Sciatic nerve (tissue), 2 donors: ENCODE measurements around the gene SF3A1. TPM values are rescaled to one million over a fixed set of nuclear protein-coding genes. Genes with fewer than 3 reads are reported as not detected.

Experiments used
- ATAC-seq: fragments of 200-7000 bp; cut with Tn5 transposase; one replicate; pipeline ENCODE4 v1.9.1; 2020; ENCODE audit warnings: mild to moderate bottlenecking, moderate library complexity
- DNase-seq: peaks from one replicate; pipeline ENCODE4 v3.0.0-alpha.2; 2020; ENCODE audit warnings: low spot score
- intact Hi-C: fragments of 100-400 bp; cut with DNase I; formaldehyde crosslinking; loops from one replicate; pipeline ENCODE4 v1.14.2; 2022
- total RNA-seq: library from RNA; stranded (reverse); fragmentation: NEBNext Ultra II Directional; extraction: Animal tissue kit (Norgen Biotek cat#: 25700); gene quantifications from one replicate; pipeline ENCODE4 v1.2.1, GENCODE V29; 2021
- donor health status: DM: no; HTN: no; CAD: no.
- donor health status: DM: no; HTN: no; CAD: no.

SF3A1 gene
- total RNA-seq, 1 donor from 2014 or later: 138 TPM

GRCh38 chr22:30309951-30310741 is 46.5 kb downstream of the SF3A1 start:
- ATAC-seq (peak; percentile 46), DNase-seq (no peak)
- intact Hi-C loops: no loop called here

- intact Hi-C loops: no loop called here
- ATAC-seq (no peak), DNase-seq (no peak)
These were observed 48.0 kb downstream of the SF3A1 start for GRCh38 chr22:30308518-30309230.

GRCh38 chr22:30308093-30308492 is 48.6 kb downstream of the SF3A1 start:
- no peak for ATAC-seq
- intact Hi-C loops: no loop called here
- DNase-seq: no peak

- ATAC-seq (no peak), DNase-seq (no peak)
- intact Hi-C loops: no loop called here
These were observed 49.6 kb downstream of the SF3A1 start for GRCh38 chr22:30307041-30307574.

- ATAC-seq (no peak), DNase-seq (no peak)
- intact Hi-C loops: no loop called here
These were observed 50.1 kb downstream of the SF3A1 start for GRCh38 chr22:30306627-30307011.

- ATAC-seq (no peak), DNase-seq (no peak)
- intact Hi-C loops: no loop called here
These were observed 50.6 kb downstream of the SF3A1 start for GRCh38 chr22:30305906-30306626.

GRCh38 chr22:30305519-30305905 is 51.2 kb downstream of the SF3A1 start:
- intact Hi-C loops: no loop called here
- ATAC-seq: peak; percentile 84
- peak; percentile 73 for DNase-seq

GRCh38 chr22:30304495-30305244 is 52.0 kb downstream of the SF3A1 start:
- intact Hi-C loops: no loop called here
- ATAC-seq: no peak
- DNase-seq: no peak

GRCh38 chr22:30302810-30303138 is 53.9 kb downstream of the SF3A1 start:
- intact Hi-C loops: no loop called here
- ATAC-seq: no peak
- no peak for DNase-seq

GRCh38 chr22:30301995-30302809 is 54.5 kb downstream of the SF3A1 start:
- intact Hi-C loops: no loop called here
- DNase-seq (no peak), ATAC-seq (peak; percentile 74)

- no peak for DNase-seq
- intact Hi-C loops: no loop called here
These were observed 57.4 kb downstream of the SF3A1 start for GRCh38 chr22:30299322-30299721.

GRCh38 chr22:30297991-30298701 is 58.5 kb downstream of the SF3A1 start:
- DNase-seq: no peak
- intact Hi-C loops: no loop called here
- ATAC-seq: no peak

More at GRCh38 chr22:30299322-30299721, 57.4 kb downstream of the SF3A1 start:
- no peak for ATAC-seq

- intact Hi-C loops: no loop called here
- ATAC-seq: no peak
- DNase-seq: no peak
These were observed 59.3 kb downstream of the SF3A1 start for GRCh38 chr22:30297276-30297990.

- intact Hi-C loops: no loop called here
- DNase-seq: no peak
- ATAC-seq: no peak
These were observed 59.9 kb downstream of the SF3A1 start for GRCh38 chr22:30296833-30297232.

GRCh38 chr22:30296324-30296723 is 60.4 kb downstream of the SF3A1 start:
- intact Hi-C loops: no loop called here
- ATAC-seq: no peak

GRCh38 chr22:30295576-30295975 is 61.1 kb downstream of the SF3A1 start:
- ATAC-seq: no peak
- DNase-seq: no peak

More at GRCh38 chr22:30296324-30296723, 60.4 kb downstream of the SF3A1 start:
- no peak for DNase-seq

GRCh38 chr22:30294830-30295229 is 61.9 kb downstream of the SF3A1 start:
- ATAC-seq: no peak
- no peak for DNase-seq
- intact Hi-C loops: no loop called here

More at GRCh38 chr22:30295576-30295975, 61.1 kb downstream of the SF3A1 start:
- intact Hi-C loops: no loop called here
